Stimulated activated CD8-positive, alpha-beta memory T cell treated with anti-CD3 and anti-CD28 coated beads, Interleukin-12 subunit alpha, Interleukin-12 subunit beta, amount 100 ng/mL, for 24 hours (primary cell): Measurements from ENCODE around the gene RNF227.

Source experiments
- DNase-seq: peaks from one replicate; pipeline ENCODE4 v3.0.0-alpha.2; 2020; ENCODE audit errors: extremely low read depth

RNF227 gene

GRCh38 chr17:7930841-7931631, 14.9 kb upstream of the RNF227 start:
- DNase-seq, result no peak

GRCh38 chr17:7929158-7930023, 13.3 kb upstream of the RNF227 start, which contains the start of gene KCNAB3:
Gene KCNAB3 (minus strand): TSS chr17:7929856. CDS start chr17:7929435, 421 bp downstream.
- DNase-seq, result no peak

- DNase-seq, result no peak
Observed at GRCh38 chr17:7927596-7927995, 11.5 kb upstream of the RNF227 start.

- peak; percentile 51 for DNase-seq
Observed at GRCh38 chr17:7922845-7923628, 6.9 kb upstream of the RNF227 start.

- DNase-seq, result no peak
Observed at GRCh38 chr17:7922269-7922844, 6.3 kb upstream of the RNF227 start.

- no peak for DNase-seq
Observed at GRCh38 chr17:7916808-7917207, 719 bp upstream of the RNF227 start.

GRCh38 chr17:7916385-7916682, 245 bp upstream of the RNF227 start:
- DNase-seq, result no peak

- no peak for DNase-seq
Observed at GRCh38 chr17:7915179-7915610, 894 bp downstream of the RNF227 start.

GRCh38 chr17:7912927-7913524, 3.1 kb downstream of the RNF227 start:
- DNase-seq, result no peak

- DNase-seq, result no peak
Observed at GRCh38 chr17:7911116-7911515, 5.0 kb downstream of the RNF227 start.

- DNase-seq, result no peak
Observed at GRCh38 chr17:7910711-7911110, 5.4 kb downstream of the RNF227 start.

- DNase-seq, result no peak
Observed at GRCh38 chr17:7910281-7910680, 5.8 kb downstream of the RNF227 start.

- DNase-seq, result no peak
Observed at GRCh38 chr17:7909089-7909488, 7.0 kb downstream of the RNF227 start.

GRCh38 chr17:7903154-7904103, 12.7 kb downstream of the RNF227 start:
- no peak for DNase-seq

GRCh38 chr17:7897773-7898172, 18.3 kb downstream of the RNF227 start:
- DNase-seq, result no peak

GRCh38 chr17:7897090-7897489, 19.0 kb downstream of the RNF227 start:
- DNase-seq, result no peak

- no peak for DNase-seq
Observed at GRCh38 chr17:7894866-7895265, 21.2 kb downstream of the RNF227 start.

GRCh38 chr17:7894226-7894625, 21.9 kb downstream of the RNF227 start:
- DNase-seq, result no peak

- no peak for DNase-seq
Observed at GRCh38 chr17:7893187-7893880, 22.8 kb downstream of the RNF227 start.
